ENCODE data around the gene GRIK1.
"Not testable (repeated sequence)": the region's sequence is repeated elsewhere in the genome, so short reads cannot be mapped to it uniquely, and the experiment has no call there.

GRIK1 gene

GRCh38 chr21:29610779-29611360 lies 328.9 kb downstream of the GRIK1 start:
- DNase-seq (ENCODE audit: low spot score): no peak

GRCh38 chr21:29606613-29607012 lies 333.2 kb downstream of the GRIK1 start:
- DNase-seq (ENCODE audit: low spot score): no peak

DNA sequence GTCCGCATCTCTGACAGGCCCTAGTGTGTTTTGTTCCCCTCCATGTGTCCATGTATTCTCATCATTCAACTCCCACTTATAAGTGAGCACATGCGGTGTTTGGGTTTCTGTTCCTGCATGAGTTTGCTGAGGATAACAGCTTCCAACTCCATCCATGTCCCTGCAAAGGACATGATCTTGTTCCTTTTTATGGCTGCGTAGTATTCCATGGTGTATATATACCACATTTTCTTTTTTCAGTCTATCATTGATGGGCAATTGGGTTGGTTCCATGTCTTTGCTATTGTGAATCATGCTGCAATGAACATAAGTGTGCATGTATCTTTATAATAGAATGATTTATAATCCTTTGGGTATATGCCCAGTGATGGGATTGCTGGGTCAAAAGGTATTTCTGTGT lies 334.6 kb downstream of the GRIK1 start:
- not testable (repeated sequence) for DNase-seq (ENCODE audit: low spot score)

- DNase-seq (ENCODE audit: low spot score): no peak
These were observed 335.7 kb downstream of the GRIK1 start for GRCh38 chr21:29604076-29604475.

- no peak for DNase-seq (ENCODE audit: low spot score)
These were observed 338.7 kb downstream of the GRIK1 start for GRCh38 chr21:29601047-29601446.

GRCh38 chr21:29586696-29587095 lies 353.1 kb downstream of the GRIK1 start:
- no peak for DNase-seq (ENCODE audit: low spot score)

DNA sequence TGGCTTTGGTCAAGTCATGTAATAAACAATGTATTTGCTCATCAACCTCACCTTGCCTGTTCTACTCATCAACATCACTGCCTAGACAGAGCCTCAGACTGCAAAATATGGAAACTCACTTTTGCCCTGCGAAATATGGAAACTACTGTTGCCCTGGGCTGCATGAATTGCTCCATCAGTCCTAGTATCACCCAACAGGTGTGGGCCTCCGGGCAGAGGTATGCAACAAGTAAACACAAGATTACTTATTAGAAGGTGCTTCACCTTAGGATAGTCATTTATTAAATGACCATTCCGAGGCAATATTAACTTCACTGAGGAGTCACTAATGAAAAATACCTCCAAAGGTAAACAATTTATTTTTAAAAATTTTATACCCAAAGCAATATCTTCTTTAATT lies 354.3 kb downstream of the GRIK1 start:
- DNase-seq (ENCODE audit: low spot score): no peak

DNA sequence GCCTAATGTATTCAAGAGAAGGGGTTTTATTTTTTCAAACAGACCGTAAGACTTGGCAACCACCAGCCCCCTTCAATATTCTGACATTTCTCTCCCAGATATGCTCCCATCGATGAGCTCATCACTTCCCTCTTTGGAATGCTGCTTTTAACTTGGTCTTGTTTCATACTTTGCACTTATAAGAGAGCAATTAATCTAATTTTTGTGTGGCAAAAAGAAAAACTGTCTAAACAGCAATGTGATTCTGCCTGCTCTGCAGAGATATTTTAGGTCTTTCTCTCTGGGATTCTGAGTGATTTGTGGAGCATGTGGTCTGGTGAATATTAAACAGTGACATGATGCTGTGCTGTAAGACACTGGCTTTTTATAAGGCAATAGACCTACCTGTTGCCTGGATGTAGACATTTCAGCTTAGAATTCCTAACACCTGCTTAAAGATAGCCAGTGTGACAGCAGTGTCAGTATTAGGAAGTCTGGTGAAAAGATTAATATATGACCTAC lies 356.3 kb downstream of the GRIK1 start:
- DNase-seq (ENCODE audit: low spot score): peak; percentile 10

DNA sequence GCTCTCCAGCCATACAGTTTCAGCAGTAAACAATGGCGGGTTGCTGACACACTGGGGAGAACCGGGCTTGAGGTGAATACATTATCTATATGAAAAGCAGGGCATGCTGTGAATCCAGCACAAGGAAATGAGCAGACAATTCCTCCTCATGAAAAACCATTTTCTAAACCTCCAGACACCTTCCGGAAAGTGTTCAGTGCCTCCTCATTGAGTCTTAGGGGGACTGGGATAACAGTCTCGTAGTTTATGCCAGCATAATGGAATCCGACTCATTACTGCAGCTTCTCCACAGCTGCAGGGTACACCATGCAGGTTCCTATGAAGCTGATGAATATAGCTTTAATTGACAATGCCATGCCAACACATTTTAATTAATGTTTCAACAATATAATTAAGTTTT lies 356.9 kb downstream of the GRIK1 start:
- DNase-seq (ENCODE audit: low spot score): no peak

GRCh38 chr21:29581393-29581792 lies 358.4 kb downstream of the GRIK1 start:
- DNase-seq (ENCODE audit: low spot score): no peak

- DNase-seq (ENCODE audit: low spot score): no peak
These were observed 359.0 kb downstream of the GRIK1 start for GRCh38 chr21:29580732-29581285.

GRCh38 chr21:29578306-29578705 lies 361.5 kb downstream of the GRIK1 start:
- no peak for DNase-seq (ENCODE audit: low spot score)

GRCh38 chr21:29571949-29572348 lies 367.8 kb downstream of the GRIK1 start:
- no peak for DNase-seq (ENCODE audit: low spot score)

GRCh38 chr21:29568020-29568697 lies 371.6 kb downstream of the GRIK1 start:
- DNase-seq (ENCODE audit: low spot score): no peak

DNA sequence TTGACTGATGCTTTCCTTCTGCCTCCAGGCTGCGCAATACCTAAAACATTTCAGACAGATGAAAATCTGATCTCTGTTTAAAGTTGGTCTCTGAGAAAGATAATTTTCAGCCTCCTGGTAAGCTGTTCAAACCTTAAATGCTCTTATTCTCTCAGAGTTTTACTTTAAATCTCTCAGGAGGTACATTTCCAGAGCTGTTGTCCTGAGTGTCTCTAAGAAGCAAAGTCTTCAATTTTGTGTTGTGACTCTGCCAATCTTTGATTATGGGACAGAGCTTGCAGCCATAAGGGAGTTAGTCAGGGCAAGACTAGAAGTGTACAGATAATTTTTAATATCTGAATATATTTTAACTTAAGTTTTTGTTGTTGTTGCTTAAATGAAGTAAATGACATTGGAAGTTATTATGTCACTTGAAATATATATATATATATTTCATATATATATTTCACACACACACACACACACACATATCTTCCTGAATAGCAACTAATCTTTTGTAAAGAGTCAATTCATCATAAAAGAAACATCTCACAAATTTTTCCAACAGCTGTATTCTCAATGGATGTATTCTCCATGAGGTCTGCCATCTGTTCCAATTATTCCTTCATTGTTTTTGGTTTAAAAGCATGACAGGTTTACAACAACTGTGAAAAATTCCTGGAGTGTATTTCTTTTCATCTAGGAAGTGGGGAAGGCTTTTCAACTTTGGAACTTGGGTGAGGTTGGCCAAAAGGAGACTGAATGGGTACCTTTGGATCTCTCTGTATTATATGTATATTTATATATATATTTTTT lies 381.7 kb downstream of the GRIK1 start:
- DNase-seq (ENCODE audit: low spot score): no peak

DNA sequence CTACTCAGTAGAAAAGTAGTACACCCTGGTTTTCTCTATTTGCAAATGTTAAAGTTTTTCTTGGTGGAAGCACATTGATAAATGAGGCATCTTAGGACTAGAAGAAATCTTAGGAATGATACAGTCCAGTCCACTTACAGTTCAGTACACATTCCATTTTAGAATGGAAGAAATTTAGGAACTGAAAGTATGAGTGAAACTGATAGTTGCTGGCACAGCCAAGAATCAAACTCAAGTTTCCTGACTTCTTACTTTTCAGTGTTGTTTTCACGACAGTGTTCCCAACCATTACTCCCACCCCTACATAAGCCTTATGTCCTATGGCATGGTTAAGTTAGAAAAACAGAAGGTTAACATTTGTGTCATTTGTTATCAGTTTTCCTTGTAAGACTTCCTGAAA lies 382.6 kb downstream of the GRIK1 start:
- DNase-seq (ENCODE audit: low spot score): peak; percentile 47

DNA sequence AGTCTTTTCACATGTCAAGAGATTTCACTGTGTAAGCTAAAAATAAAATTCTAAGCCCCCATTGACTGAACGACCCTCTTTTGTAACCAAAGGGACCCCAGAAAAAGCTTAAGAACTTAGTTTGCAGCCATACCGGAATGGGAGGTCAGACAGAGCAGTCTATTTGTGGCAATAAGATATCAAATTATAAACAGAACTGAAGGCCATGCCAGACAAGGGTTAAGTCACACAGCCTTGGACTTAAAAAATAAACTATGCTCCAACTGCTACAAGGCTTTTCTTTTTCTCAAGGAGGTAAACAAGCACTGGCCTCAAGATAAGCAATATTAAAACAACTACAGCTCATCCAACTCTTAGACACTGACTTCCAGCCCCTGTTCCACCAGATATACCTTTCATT lies 384.2 kb downstream of the GRIK1 start:
- no peak for DNase-seq (ENCODE audit: low spot score)

- DNase-seq (ENCODE audit: low spot score): no peak
These were observed 389.6 kb downstream of the GRIK1 start for GRCh38 chr21:29550205-29550604.

GRCh38 chr21:29549614-29550013 lies 390.2 kb downstream of the GRIK1 start:
- no peak for DNase-seq (ENCODE audit: low spot score)

DNA sequence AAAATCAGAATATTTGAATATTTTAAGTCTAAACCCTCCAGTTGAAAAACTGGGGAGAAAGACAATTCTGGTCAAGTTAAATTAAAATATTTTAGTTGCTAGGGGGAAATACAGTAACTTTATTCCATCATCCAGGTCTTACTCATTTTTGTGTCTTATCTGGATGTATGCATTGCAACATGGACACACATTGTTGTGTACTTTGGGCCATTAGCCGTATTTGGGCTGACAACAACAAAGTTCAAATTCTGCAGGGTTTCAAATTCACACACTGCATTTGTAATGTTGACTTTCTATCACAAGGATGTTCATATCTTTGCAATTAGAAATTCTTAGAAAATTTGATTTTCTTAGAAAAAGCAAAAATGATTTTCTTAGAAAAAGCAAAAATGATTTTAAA lies 391.8 kb downstream of the GRIK1 start:
- DNase-seq (ENCODE audit: low spot score): no peak

GRCh38 chr21:29546071-29546470 lies 393.7 kb downstream of the GRIK1 start:
- no peak for DNase-seq (ENCODE audit: low spot score)

GRCh38 chr21:29540289-29540688 lies 399.5 kb downstream of the GRIK1 start:
- DNase-seq (ENCODE audit: low spot score): no peak

DNA sequence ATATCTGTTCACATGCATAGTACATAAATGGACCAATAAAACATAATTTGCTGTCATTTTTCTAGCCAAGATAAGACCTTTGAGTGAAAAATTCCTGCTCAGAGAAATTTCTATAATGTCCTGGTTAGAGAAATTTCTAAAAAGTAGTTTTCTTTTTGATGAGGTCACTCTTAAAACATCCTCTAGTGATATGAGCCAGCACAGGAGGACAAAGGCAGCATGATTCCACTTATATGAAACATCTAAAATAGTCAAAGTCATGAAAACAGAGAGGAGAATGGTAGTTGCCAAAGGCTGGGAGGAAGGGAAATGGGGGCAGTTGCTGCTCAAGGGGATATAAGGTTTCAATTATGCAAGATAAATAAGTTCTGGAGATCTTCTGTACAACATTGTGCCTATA lies 401.7 kb downstream of the GRIK1 start:
- no peak for DNase-seq (ENCODE audit: low spot score)

Measured in pons (tissue), 1 donor.